Keratinocyte (primary cell): Measurements from ENCODE around the gene BNIP3.
"Not testable (repeated sequence)": the region's sequence is repeated elsewhere in the genome, so short reads cannot be mapped to it uniquely, and the experiment has no call there.

Experiments used
- CTCF ChIP-seq, 3 experiments: IDR thresholded peaks in 1 of 3; conservative IDR thresholded peaks in 1 of 3; optimal IDR thresholded peaks in 1 of 3; 2 replicates in 2 of 3; 3 replicates in 1 of 3; pipeline versions ENCODE3 to v1.5.1; 2011; ENCODE audit warnings: low read length in 3 of 3, mild to moderate bottlenecking in 3 of 3, moderate library complexity in 2 of 3, control low read depth in 1 of 3, inconsistent platforms in 1 of 3; ENCODE audit not compliant: insufficient read depth in 2 of 3; ENCODE audit errors: extremely low read depth in 1 of 3
- EZH2 ChIP-seq: IDR thresholded peaks from one replicate; pipeline ENCODE4 v1.6.1; 2012; ENCODE audit warnings: inconsistent platforms, mild to moderate bottlenecking, low read length, moderate library complexity

- TF ChIP-seq EZH2; CTCF (optimal IDR thresholded peaks at IDR 0.05 in 1 of 3, IDR thresholded peaks at IDR 0.05 in 1 of 3, conservative IDR thresholded peaks at IDR 0.05 in 1 of 3; ENCODE audit: extremely low read depth in 1 of 3, insufficient read depth in 2 of 3, low read length in 3 of 3): not testable (repeated sequence)
Observed at GRCh38 chr10:131987786-131988185, 6.1 kb upstream of the BNIP3 start.
